Measurements from ENCODE around the gene JAGN1.

GRCh38 chr3:9867106-9867505 is 23.3 kb upstream of the JAGN1 start:
- TF ChIP-seq BHLHE40 (IDR thresholded peaks at IDR 0.05; ENCODE audit: borderline replicate concordance), result no peak
- no peak for TF ChIP-seq TARDBP (IDR thresholded peaks at IDR 0.05)
- no peak for TF ChIP-seq ELF4 (IDR thresholded peaks at IDR 0.05)
- no peak for TF ChIP-seq ARNT (IDR thresholded peaks at IDR 0.05)
- no peak for TF ChIP-seq FOXK2 (IDR thresholded peaks at IDR 0.05)
- TF ChIP-seq SP1 (IDR thresholded peaks at IDR 0.05), result no peak
- TF ChIP-seq ZNF384 (IDR thresholded peaks at IDR 0.05), result no peak
- TF ChIP-seq HDGF (IDR thresholded peaks at IDR 0.05; ENCODE audit: borderline replicate concordance), result no peak

Data from HEK293T (cell line).